Cerebellar nuclear complex (tissue), 1 donor: ENCODE results near the gene NIPA2.

Experiments used
- DNase-seq, 2 experiments: peaks; one replicate each; lab custom pipeline; 2025; lab: John Stamatoyannopoulos, UW

The NIPA2 gene

GRCh38 chr15:22902981-22903380 is 64.5 kb downstream of the NIPA2 start:
- DNase-seq: no peak

GRCh38 chr15:22903427-22903826 is 65.0 kb downstream of the NIPA2 start:
- DNase-seq: no peak

DNA sequence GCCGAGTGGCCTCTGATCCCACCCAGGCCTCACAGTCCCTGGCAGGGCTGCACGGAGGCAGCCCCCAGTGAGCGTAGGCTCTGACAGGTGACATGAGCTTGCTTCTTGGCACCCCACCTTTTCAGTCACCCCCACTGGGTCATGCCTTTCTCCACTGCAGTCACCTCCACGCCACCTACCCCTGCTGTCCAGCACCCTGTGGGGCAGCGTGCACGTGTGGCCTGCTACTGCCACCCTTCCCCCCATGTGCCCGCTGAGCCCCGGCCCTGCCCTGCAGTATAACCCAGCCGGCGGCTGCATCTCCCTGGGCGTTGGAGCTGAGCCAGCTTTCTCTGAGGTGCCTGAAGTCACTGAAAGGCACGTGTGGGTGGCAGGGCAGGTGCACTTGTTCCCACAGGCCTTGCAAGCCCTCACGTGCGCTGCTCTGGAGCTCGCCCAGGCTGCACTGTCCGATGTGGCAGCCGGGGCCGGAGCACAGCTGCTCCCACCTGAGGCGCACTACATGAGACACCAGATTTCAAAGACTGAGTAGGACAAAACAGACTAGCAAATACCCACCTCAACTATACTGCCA is 65.6 kb downstream of the NIPA2 start:
- no peak for DNase-seq

- peak in 1 of 2 experiments; percentile 33 for DNase-seq
Observed at GRCh38 chr15:22904736-22905135, 66.3 kb downstream of the NIPA2 start.

- no peak for DNase-seq
Observed at GRCh38 chr15:22907161-22907950, 68.9 kb downstream of the NIPA2 start.

- no peak for DNase-seq
Observed at GRCh38 chr15:22908830-22909229, 70.4 kb downstream of the NIPA2 start.

DNA sequence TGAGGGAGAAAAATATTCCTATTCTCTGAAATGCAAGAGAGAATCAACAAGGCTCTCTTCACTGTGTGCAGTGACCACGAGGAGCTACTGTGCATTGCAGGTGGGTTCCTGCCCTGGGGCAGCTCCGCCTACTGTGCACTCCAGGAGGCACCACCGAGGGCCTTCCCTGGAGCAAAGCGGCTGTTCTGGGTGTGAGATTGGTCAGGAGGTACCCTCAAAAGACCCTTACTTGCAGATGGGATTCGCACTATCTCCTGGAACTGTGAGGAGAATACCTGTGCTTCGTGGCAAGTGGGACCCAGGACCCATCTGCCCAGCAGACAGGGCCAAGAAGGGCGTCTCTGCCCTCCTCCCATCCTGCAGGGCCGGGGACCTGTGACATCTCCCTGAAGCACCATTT is 72.8 kb downstream of the NIPA2 start:
- no peak for DNase-seq

- DNase-seq: no peak
Observed at GRCh38 chr15:22912256-22912655, 73.8 kb downstream of the NIPA2 start.

DNA sequence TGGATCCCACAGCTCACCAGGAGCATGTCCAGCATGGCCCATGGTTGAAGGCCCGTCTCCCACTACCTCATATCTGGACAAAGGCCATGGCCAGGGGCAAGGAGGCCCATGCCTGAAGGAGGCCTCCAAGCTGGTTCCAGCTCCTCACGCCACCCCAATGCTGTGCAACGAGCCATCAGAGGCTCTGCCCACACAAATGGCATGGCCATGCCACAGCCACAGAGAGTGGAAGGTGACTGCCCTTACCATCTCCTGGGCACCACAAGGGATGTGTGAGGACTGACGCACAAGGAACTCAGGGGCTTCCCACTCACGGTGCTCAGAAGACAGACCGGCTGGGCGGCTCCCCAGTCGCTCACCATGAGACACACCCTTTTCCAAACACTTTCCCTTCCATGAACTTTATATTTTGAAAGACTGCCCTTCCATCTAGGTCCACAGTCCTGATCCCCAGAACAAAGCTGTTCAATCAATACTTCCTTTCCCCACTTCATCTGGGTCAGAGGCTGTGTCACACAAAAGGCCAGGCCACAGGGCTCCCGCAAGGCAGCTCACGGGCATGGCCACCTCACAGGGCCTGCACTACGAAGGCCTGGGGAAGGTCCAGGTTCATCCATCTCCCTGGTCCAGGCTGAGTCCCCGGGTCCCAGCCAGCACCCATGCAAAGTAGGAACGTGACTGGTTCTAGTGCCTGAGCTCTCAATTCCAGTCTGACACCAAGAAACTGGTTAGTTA is 75.3 kb downstream of the NIPA2 start:
- DNase-seq: no peak

DNA sequence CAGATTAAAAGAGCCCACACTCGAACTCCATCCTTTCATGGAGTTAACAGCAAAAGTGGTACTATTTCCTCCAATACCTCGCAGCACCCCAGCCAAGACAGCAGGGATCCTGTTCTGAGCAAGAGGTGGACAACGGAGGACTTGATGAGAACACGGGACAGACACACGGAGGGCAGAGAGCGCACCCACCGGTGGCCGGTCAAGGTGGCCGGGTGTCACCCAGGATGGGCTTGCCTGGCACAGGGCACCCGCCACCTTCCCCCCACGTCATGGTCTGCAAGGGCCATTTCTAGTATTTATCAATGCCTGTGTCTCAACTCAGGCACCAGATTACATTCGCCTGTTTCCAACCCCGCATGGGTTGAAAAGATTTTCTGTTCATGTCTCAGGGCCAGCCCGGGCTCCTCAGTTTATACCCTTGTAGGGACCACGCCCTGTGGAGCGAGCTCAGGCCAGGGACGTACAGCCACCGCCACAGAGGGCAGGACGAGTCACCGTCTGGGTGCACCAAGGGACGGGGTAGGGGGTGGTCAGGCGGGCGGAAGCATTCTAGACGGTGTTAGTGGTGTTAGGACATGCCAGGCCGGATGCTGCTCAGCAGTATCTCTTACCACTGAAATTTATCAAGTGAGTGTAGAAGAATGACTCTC is 77.5 kb downstream of the NIPA2 start:
- DNase-seq: no peak

- DNase-seq: no peak
Observed at GRCh38 chr15:22916606-22917350, 78.3 kb downstream of the NIPA2 start.

- no peak for DNase-seq
Observed at GRCh38 chr15:22917556-22917955, 79.1 kb downstream of the NIPA2 start.
